GM12878 (cell line): ENCODE measurements around the gene EIF2B5. TPM values are rescaled to one million over a fixed set of nuclear protein-coding genes. Genes with fewer than 3 reads are reported as not detected.

ENCODE experiments used
- CBX5 ChIP-seq: sonication (generic); IDR thresholded peaks from 2 replicates; pipeline ENCODE4 v1.6.1; 2016; ENCODE audit warnings: low read depth, moderate library complexity, mild to moderate bottlenecking, inconsistent platforms
- CTCF ChIP-seq, 3 experiments: IDR thresholded peaks in 2 of 3; conservative IDR thresholded peaks in 1 of 3; 2 replicates each; pipeline ENCODE4 v1.5.1; 2011; ENCODE audit warnings: low read depth in 3 of 3, low read length in 3 of 3, mild to moderate bottlenecking in 3 of 3, control low read depth in 2 of 3, moderate library complexity in 2 of 3, inconsistent platforms in 1 of 3, mixed read lengths in 1 of 3; ENCODE audit not compliant: control insufficient read depth in 2 of 3, insufficient read depth in 1 of 3; ENCODE audit errors: extremely low read depth in 1 of 3
- E4F1 ChIP-seq: fragments of 450-650 bp; IDR thresholded peaks from 2 replicates; pipeline ENCODE4 v1.6.1; 2018; ENCODE audit warnings: borderline replicate concordance, mild to moderate bottlenecking; ENCODE audit not compliant: partially characterized antibody
- EZH2 ChIP-seq: IDR thresholded peaks from 2 replicates; pipeline ENCODE4 v1.6.1; 2012; ENCODE audit warnings: low read depth, mild to moderate bottlenecking, control low read depth, inconsistent platforms, low read length, borderline replicate concordance; ENCODE audit not compliant: control insufficient read depth
- FOS ChIP-seq: IDR thresholded peaks from 3 replicates; pipeline ENCODE4 v1.6.1; 2011; ENCODE audit warnings: borderline replicate concordance; ENCODE audit not compliant: insufficient read length; ENCODE audit errors: extremely low read depth
- HCFC1 ChIP-seq: fragments of 150-350 bp; IDR thresholded peaks from 2 replicates; pipeline ENCODE4 v1.6.1; 2014; ENCODE audit warnings: low read length
- HDGF ChIP-seq: fragments of 450-650 bp; IDR thresholded peaks from 2 replicates; pipeline ENCODE4 v1.6.1; 2016; ENCODE audit warnings: antibody characterized with exemption
- KDM1A ChIP-seq: fragments of 200-600 bp; sonication (generic); IDR thresholded peaks from 2 replicates; pipeline ENCODE4 v1.6.1; 2016; ENCODE audit warnings: borderline replicate concordance
- NBN ChIP-seq: fragments of 450-650 bp; IDR thresholded peaks from 2 replicates; pipeline ENCODE4 v1.6.1; 2016
- RAD21 ChIP-seq: IDR thresholded peaks from 2 replicates; pipeline ENCODE4 v1.6.1; 2011; ENCODE audit warnings: mild to moderate bottlenecking, low read depth, low read length, moderate library complexity; ENCODE audit not compliant: insufficient read depth
- RAD51 ChIP-seq: fragments of 450-650 bp; IDR thresholded peaks from 2 replicates; pipeline ENCODE4 v1.6.1; 2016; ENCODE audit warnings: moderate library complexity, mild to moderate bottlenecking, inconsistent platforms
- RB1 ChIP-seq: fragments of 450-650 bp; formaldehyde crosslinking; IDR thresholded peaks from 2 replicates; pipeline ENCODE4 v1.6.1; 2017; ENCODE audit warnings: mild to moderate bottlenecking, borderline replicate concordance
- SIX5 ChIP-seq: IDR thresholded peaks from 2 replicates; pipeline ENCODE4 v1.6.1; 2011; ENCODE audit warnings: mild to moderate bottlenecking, low read depth, low read length, moderate library complexity; ENCODE audit not compliant: severe bottlenecking
- SMARCA5 ChIP-seq: fragments of 450-650 bp; IDR thresholded peaks from 2 replicates; pipeline ENCODE4 v1.6.1; 2017; ENCODE audit warnings: mild to moderate bottlenecking
- SMC3 ChIP-seq: IDR thresholded peaks from 2 replicates; pipeline ENCODE4 v1.6.1; 2011; ENCODE audit warnings: low read length, improper control_type of control experiment, borderline replicate concordance
- SRF ChIP-seq, 2 experiments: IDR thresholded peaks; 2 replicates each; pipeline ENCODE4 v1.6.1; 2011; ENCODE audit warnings: low read depth in 2 of 2, low read length in 2 of 2, mild to moderate bottlenecking in 1 of 2, moderate library complexity in 1 of 2
- TAF1 ChIP-seq: IDR thresholded peaks from 2 replicates; pipeline ENCODE4 v1.6.1; 2011; ENCODE audit warnings: mild to moderate bottlenecking, low read depth, low read length, borderline replicate concordance
- TCF3 ChIP-seq: IDR thresholded peaks from 2 replicates; pipeline ENCODE4 v1.6.1; 2012; ENCODE audit warnings: low read depth, mild to moderate bottlenecking, low read length, borderline replicate concordance; ENCODE audit not compliant: insufficient read depth
- ZBED1 ChIP-seq: IDR thresholded peaks from 2 replicates; pipeline ENCODE4 v1.6.1; 2016; ENCODE audit warnings: borderline replicate concordance
- ZNF24 ChIP-seq: fragments of 450-650 bp; IDR thresholded peaks from 2 replicates; pipeline ENCODE4 v1.6.1; 2017; ENCODE audit warnings: antibody characterized with exemption, mild to moderate bottlenecking
- ZNF622 ChIP-seq: fragments of 450-650 bp; IDR thresholded peaks from 2 replicates; pipeline ENCODE4 v1.6.1; 2017; ENCODE audit warnings: mild to moderate bottlenecking, inconsistent platforms
- ZNF687 ChIP-seq: fragments of 450-650 bp; IDR thresholded peaks from 2 replicates; pipeline ENCODE4 v1.6.1; 2017; ENCODE audit warnings: mild to moderate bottlenecking, moderate library complexity
- polyA plus RNA-seq, 11 experiments: library from polyadenylated mRNA; depleted of rRNA in 4 of 11; unstranded in 6 of 11; stranded (reverse) in 5 of 11; fragments of >200 nt; fragmentation: Nextera tagmentation in 4 of 11; fragmentation: Illumina TruSeq in 1 of 11; extraction: Ambion mirVana in 4 of 11; extraction: Trizol in 1 of 11; gene quantifications; 1 replicate in 1 of 11; 2 replicates in 10 of 11; pipeline versions ENCODE4 v1.2.1 to v1.2.3, GENCODE V29; 2011 to 2016; ENCODE audit warnings: inconsistent platforms in 2 of 11, missing spikeins in 2 of 11, low read depth in 1 of 11
- total RNA-seq, 4 experiments: library from RNA; depleted of rRNA in 3 of 4; stranded (reverse); fragments of >200 nt in 3 of 4; fragmentation: Illumina TruSeq in 1 of 4; extraction: Trizol in 1 of 4; gene quantifications; 2 replicates each; pipeline versions ENCODE4 v1.2.1 to v1.2.3, GENCODE V29; 2013 to 2021

Gene EIF2B5
- total and polyA plus RNA-seq, 10 of the 15 experiments (the other 5 are each of a cell fraction or from before 2014, with no cell fraction given): 13.7 to 82.7 (median 52.2) TPM

GRCh38 chr3:184154885-184155643 is 19.9 kb downstream of the EIF2B5 start, which contains the start of gene DVL3 (continued):
- TF ChIP-seq CTCF (IDR thresholded peaks at IDR 0.05 in 2 of 3, conservative IDR thresholded peaks at IDR 0.05 in 1 of 3; ENCODE audit: control insufficient read depth in 2 of 3, extremely low read depth in 1 of 3, insufficient read depth in 1 of 3, low read depth in 3 of 3, low read length in 3 of 3): 0 out of 6 replicates have a peak, but pooled peaks of 1 of the 3 experiments have one; percentile 4
- TF ChIP-seq E4F1: no peak
- no peak for TF ChIP-seq HDGF
- TF ChIP-seq HCFC1: no peak
- TF ChIP-seq EZH2: no peak
- no peak for TF ChIP-seq SMARCA5
- no peak for TF ChIP-seq CBX5
- TF ChIP-seq ZNF687: 0 out of 2 replicates have a peak, but pooled peaks have one; percentile 11
- TF ChIP-seq RB1: peak; percentile 77; the same call in 1 of the 2 replicates
- TF ChIP-seq RAD21: no peak
- no peak for TF ChIP-seq NBN
- TF ChIP-seq TAF1: 0 out of 2 replicates have a peak, but pooled peaks have one; percentile 22
- no peak for TF ChIP-seq TCF3
- no peak for TF ChIP-seq ZNF622
- no peak for TF ChIP-seq SRF (IDR thresholded peaks at IDR 0.05; ENCODE audit: low read depth in 2 of 2, low read length in 2 of 2)
- no peak for TF ChIP-seq SMC3
- no peak for TF ChIP-seq FOS
- TF ChIP-seq SIX5: no peak
- no peak for TF ChIP-seq ZNF24
- no peak for TF ChIP-seq ZBED1
- no peak for TF ChIP-seq KDM1A
- no peak for TF ChIP-seq RAD51
